IMR-90 (cell line): Measurements from ENCODE around the gene INPP5A. TPM values are rescaled to one million over a fixed set of nuclear protein-coding genes. Genes with fewer than 3 reads are reported as not detected.

Source experiments
- ATAC-seq: fragments of 200-7000 bp; cut with Tn5 transposase; 2 replicates; pipeline ENCODE4 v1.9.1; 2020; ENCODE audit warnings: low read depth, mild to moderate bottlenecking, moderate library complexity
- BruUV-seq: library from RNA; stranded (reverse); fragments of 400-500 nt; replicated peaks from 2 replicates; lab custom pipeline; 2021; lab: Mats Ljungman, UMichigan
- CTCF ChIA-PET: fragments of 300-600 bp; formaldehyde crosslinking; extraction: SDS; loops from one replicate; lab custom pipeline; 2021; ENCODE audit warnings: antibody characterized with exemption; lab: Yijun Ruan, JAX
- POLR2A ChIA-PET: fragments of 300-600 bp; sonication (Branson Sonifier 250); formaldehyde crosslinking; loops from one replicate; lab custom pipeline; 2022; ENCODE audit warnings: antibody characterized with exemption; ENCODE audit not compliant: unreplicated experiment; lab: Charles Lee
- DNase-seq: peaks from one replicate; pipeline ENCODE4 v3.0.0; 2013
- H2AFZ ChIP-seq: replicated peaks from 2 replicates; pipeline ENCODE3; 2013; ENCODE audit warnings: low read length, mild to moderate bottlenecking; ENCODE audit not compliant: poor library complexity
- H2AK5ac ChIP-seq: 2 replicates; pipeline ENCODE4 v1.6.1; 2013; ENCODE audit warnings: low read depth, low read length, inconsistent platforms
- H2AK9ac ChIP-seq: replicated peaks from 2 replicates; pipeline ENCODE3; 2013; ENCODE audit warnings: mild to moderate bottlenecking, low read depth, low read length, moderate library complexity; ENCODE audit not compliant: poor library complexity
- H2BK120ac ChIP-seq: 2 replicates; pipeline ENCODE4 v1.6.1; 2013; ENCODE audit warnings: low read depth, low read length, inconsistent platforms
- H2BK15ac ChIP-seq: 3 replicates; pipeline ENCODE4 v1.6.1; 2013; ENCODE audit warnings: low read depth, low read length, inconsistent platforms
- H2BK20ac ChIP-seq: 2 replicates; pipeline ENCODE4 v1.6.1; 2013; ENCODE audit warnings: low read depth, mild to moderate bottlenecking, inconsistent platforms, low read length, moderate library complexity
- H2BK5ac ChIP-seq: 2 replicates; pipeline ENCODE4 v1.6.1; 2013; ENCODE audit warnings: mild to moderate bottlenecking, low read depth, low read length, inconsistent platforms; ENCODE audit not compliant: poor library complexity, severe bottlenecking
- H3K14ac ChIP-seq: replicated peaks from 2 replicates; pipeline ENCODE4 v1.6.1; 2013; ENCODE audit warnings: low read depth, low read length, inconsistent platforms
- H3K18ac ChIP-seq: 2 replicates; pipeline ENCODE4 v1.6.1; 2013; ENCODE audit warnings: low read depth, low read length, control low read depth
- H3K23ac ChIP-seq: 2 replicates; pipeline ENCODE4 v1.6.1; 2013; ENCODE audit warnings: low read depth, low read length, inconsistent platforms
- H3K27ac ChIP-seq: 2 replicates; pipeline ENCODE4 v1.5.1; 2013; ENCODE audit warnings: mild to moderate bottlenecking, control low read depth, low read length; ENCODE audit not compliant: insufficient read depth
- H3K27me3 ChIP-seq: 2 replicates; pipeline ENCODE4 v1.6.1; 2013; ENCODE audit warnings: low read length; ENCODE audit not compliant: control insufficient read depth, insufficient read depth
- H3K36me3 ChIP-seq: 2 replicates; pipeline ENCODE4 v1.6.1; 2013; ENCODE audit warnings: low read length, mixed read lengths; ENCODE audit not compliant: control insufficient read depth, insufficient read depth
- H3K4ac ChIP-seq: 2 replicates; pipeline ENCODE4 v1.6.1; 2013; ENCODE audit warnings: low read depth, low read length, inconsistent platforms
- H3K4me1 ChIP-seq: 2 replicates; pipeline ENCODE4 v1.6.1; 2013; ENCODE audit warnings: low read length, mixed read lengths; ENCODE audit not compliant: control insufficient read depth, insufficient read depth
- H3K4me2 ChIP-seq: 2 replicates; pipeline ENCODE4 v1.6.1; 2013; ENCODE audit warnings: low read depth, mild to moderate bottlenecking, control low read depth, low read length, moderate library complexity
- H3K4me3 ChIP-seq: 2 replicates; pipeline ENCODE4 v1.5.1; 2013; ENCODE audit warnings: low read depth, mild to moderate bottlenecking, control low read depth, low read length, moderate library complexity; ENCODE audit not compliant: insufficient read depth
- H3K56ac ChIP-seq: 2 replicates; pipeline ENCODE4 v1.6.1; 2013; ENCODE audit warnings: low read length, inconsistent platforms; ENCODE audit not compliant: insufficient read depth; ENCODE audit errors: extremely low read depth
- H3K79me1 ChIP-seq, 2 experiments: 2 replicates each; pipeline ENCODE4 v1.6.1; 2013; ENCODE audit warnings: low read length in 2 of 2, inconsistent platforms in 1 of 2, low read depth in 1 of 2
- H3K9ac ChIP-seq: 2 replicates; pipeline ENCODE4 v1.6.1; 2013; ENCODE audit warnings: low read depth, low read length, control low read depth
- H3K9me1 ChIP-seq: 2 replicates; pipeline ENCODE4 v1.6.1; 2013; ENCODE audit warnings: low read length, inconsistent platforms; ENCODE audit not compliant: insufficient read depth
- H3K9me3 ChIP-seq: 2 replicates; pipeline ENCODE4 v1.6.1; 2013; ENCODE audit warnings: low read length; ENCODE audit not compliant: control insufficient read depth, insufficient read depth
- H4K20me1 ChIP-seq: 2 replicates; pipeline ENCODE4 v1.6.1; 2013; ENCODE audit warnings: low read length, inconsistent platforms; ENCODE audit not compliant: insufficient read depth
- H4K5ac ChIP-seq: 2 replicates; pipeline ENCODE4 v1.6.1; 2013; ENCODE audit warnings: mild to moderate bottlenecking, low read depth, low read length, control low read depth
- H4K8ac ChIP-seq, 2 experiments: 2 replicates each; pipeline ENCODE4 v1.6.1; 2013; ENCODE audit warnings: low read depth in 2 of 2, low read length in 2 of 2, control low read depth in 1 of 2, inconsistent platforms in 1 of 2
- H4K91ac ChIP-seq: 2 replicates; pipeline ENCODE4 v1.6.1; 2013; ENCODE audit warnings: low read depth, low read length, inconsistent platforms; ENCODE audit not compliant: insufficient read depth
- MAZ ChIP-seq: IDR thresholded peaks from 2 replicates; pipeline ENCODE4 v1.6.1; 2012; ENCODE audit warnings: low read depth, mild to moderate bottlenecking, low read length, improper control_type of control experiment, moderate library complexity, borderline replicate concordance
- MXI1 ChIP-seq: IDR thresholded peaks from 2 replicates; pipeline ENCODE4 v1.6.1; 2012; ENCODE audit warnings: low read depth, mild to moderate bottlenecking, low read length, moderate library complexity, borderline replicate concordance
- RAD21 ChIP-seq: IDR thresholded peaks from 2 replicates; pipeline ENCODE4 v1.6.1; 2012; ENCODE audit warnings: low read length, improper control_type of control experiment
- WGBS, 2 experiments: methylation state at CpG; one replicate each; pipeline versions ENCODE4 v1.1.5 to v1.1.7; 2013; ENCODE audit warnings: missing lambda C conversion rate in 2 of 2; ENCODE audit not compliant: insufficient read length in 1 of 2; ENCODE audit errors: extremely low coverage in 2 of 2; 5-methylcytosine and 5-hydroxymethylcytosine counted together
- dilution Hi-C: fragments of 300-500 bp; cut with HindIII; formaldehyde crosslinking; loops from one replicate; pipeline ENCODE4 v1.14.3; 2018; ENCODE audit warnings: low sequenced_read_pairs; ENCODE audit not compliant: unreplicated experiment
- in situ Hi-C: fragments of 300-500 bp; cut with MboI; formaldehyde crosslinking; loops from 3 replicates; pipeline ENCODE4 v1.14.3; 2019; ENCODE audit warnings: low sequenced_read_pairs, inconsistent platforms, mixed read lengths
- intact Hi-C: fragments of 100-400 bp; cut with micrococcal nuclease; formaldehyde crosslinking; loops from 2 replicates; pipeline ENCODE4 v1.10.0; 2022
- polyA plus RNA-seq, 3 experiments: library from polyadenylated mRNA; depleted of rRNA; stranded (reverse); fragments of >200 nt; gene quantifications; 2 replicates each; pipeline ENCODE4 v1.2.3, GENCODE V29; 2012; ENCODE audit warnings: low replicate concordance in 1 of 3
- total RNA-seq: library from RNA; depleted of rRNA; stranded (reverse); fragments of >200 nt; gene quantifications from 2 replicates; pipeline ENCODE4 v1.2.3, GENCODE V29; 2012
- TF ChIP-seq, protein P1 (sequence below): fragments of 150-350 bp; IDR thresholded peaks from 2 replicates; pipeline ENCODE4 v1.6.1; 2017; ENCODE audit warnings: mild to moderate bottlenecking, antibody characterized with exemption, low read length, low read depth
- TF ChIP-seq, protein P2 (sequence below): fragments of 150-350 bp; IDR thresholded peaks from 2 replicates; pipeline ENCODE4 v1.6.1; 2016; ENCODE audit warnings: low read depth, mild to moderate bottlenecking, low read length, moderate library complexity, borderline replicate concordance

INPP5A gene
- total and polyA plus RNA-seq, 2 of the 4 experiments (the other 2 are of a cell fraction) = 21.4 to 36.7 TPM

DNA sequence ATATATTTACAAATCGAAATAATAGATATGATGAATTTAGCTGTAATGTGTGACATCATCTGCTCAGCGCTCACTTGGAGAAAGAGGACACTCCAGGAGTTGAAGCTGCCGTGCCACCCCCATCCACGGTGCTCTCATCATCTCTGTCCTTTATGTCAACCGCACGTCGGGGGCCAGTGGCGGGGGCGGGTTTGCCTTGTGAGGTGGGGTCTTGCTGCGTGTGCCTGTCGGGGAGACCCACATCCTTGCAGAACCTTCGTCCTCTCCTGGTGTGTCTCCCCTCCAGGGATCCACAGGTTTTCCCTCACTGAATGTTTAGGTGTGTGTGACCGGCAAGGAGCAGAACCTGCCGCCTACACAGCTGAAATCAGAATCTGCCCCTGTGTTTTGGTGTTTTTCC, 71.6 kb downstream of the INPP5A start:
- no peak overlapping the region for H2AFZ ChIP-seq
- WGBS, 2 experiments = 100% methylated on average over 2 of the region's 14 CpGs; no CpG with 5 or more reads in 1 of the 2 experiments
- no peaks in the 10 kb centered on the region for H3K9me3 ChIP-seq
- peaks cover 11% of the 10 kb centered on the region; the same call in 1 of the 2 replicates for H3K4me1 ChIP-seq
- no peak overlapping the region for H2BK15ac ChIP-seq
- no peak overlapping the region for H3K18ac ChIP-seq
- no peak overlapping the region for H2BK120ac ChIP-seq
- peaks cover 3% of the 10 kb centered on the region; the same call in 1 of the 2 replicates for H3K9me1 ChIP-seq
- TF ChIP-seq, protein P1, sequence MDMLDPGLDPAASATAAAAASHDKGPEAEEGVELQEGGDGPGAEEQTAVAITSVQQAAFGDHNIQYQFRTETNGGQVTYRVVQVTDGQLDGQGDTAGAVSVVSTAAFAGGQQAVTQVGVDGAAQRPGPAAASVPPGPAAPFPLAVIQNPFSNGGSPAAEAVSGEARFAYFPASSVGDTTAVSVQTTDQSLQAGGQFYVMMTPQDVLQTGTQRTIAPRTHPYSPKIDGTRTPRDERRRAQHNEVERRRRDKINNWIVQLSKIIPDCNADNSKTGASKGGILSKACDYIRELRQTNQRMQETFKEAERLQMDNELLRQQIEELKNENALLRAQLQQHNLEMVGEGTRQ = no peak
- no peak for TF ChIP-seq RAD21
- TF ChIP-seq, protein P2, sequence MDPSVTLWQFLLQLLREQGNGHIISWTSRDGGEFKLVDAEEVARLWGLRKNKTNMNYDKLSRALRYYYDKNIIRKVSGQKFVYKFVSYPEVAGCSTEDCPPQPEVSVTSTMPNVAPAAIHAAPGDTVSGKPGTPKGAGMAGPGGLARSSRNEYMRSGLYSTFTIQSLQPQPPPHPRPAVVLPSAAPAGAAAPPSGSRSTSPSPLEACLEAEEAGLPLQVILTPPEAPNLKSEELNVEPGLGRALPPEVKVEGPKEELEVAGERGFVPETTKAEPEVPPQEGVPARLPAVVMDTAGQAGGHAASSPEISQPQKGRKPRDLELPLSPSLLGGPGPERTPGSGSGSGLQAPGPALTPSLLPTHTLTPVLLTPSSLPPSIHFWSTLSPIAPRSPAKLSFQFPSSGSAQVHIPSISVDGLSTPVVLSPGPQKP = no peak
- no peak for TF ChIP-seq MAZ
- TF ChIP-seq MXI1 = no peak
- dilution Hi-C loops (no loop called here), intact Hi-C loops (no loop called here), in situ Hi-C loops (no loop called here)
- no peak overlapping the region for H2AK5ac ChIP-seq
- H3K79me1 ChIP-seq = peaks cover 16 to 35% of the 10 kb centered on the region in 2 experiments; a peak in 3 of 4 replicates
- no peak overlapping the region for H3K4me2 ChIP-seq
- POLR2A ChIA-PET = no interaction called here
- H3K56ac ChIP-seq = no peak overlapping the region
- no peak overlapping the region for H3K14ac ChIP-seq
- H3K27ac ChIP-seq = no peak overlapping the region
- H3K23ac ChIP-seq = no peak overlapping the region
- no TSS peak for BruUV-seq
- H3K4me3 ChIP-seq = no peak overlapping the region
- no peak overlapping the region for H2BK5ac ChIP-seq
- no peaks in the 10 kb centered on the region for H3K36me3 ChIP-seq
- no peak overlapping the region for H2AK9ac ChIP-seq
- no peak overlapping the region for H4K8ac ChIP-seq
- DNase-seq = no peak
- no peaks in the 10 kb centered on the region for H3K27me3 ChIP-seq
- H4K5ac ChIP-seq = no peak overlapping the region
- H2BK20ac ChIP-seq = no peak overlapping the region
- H4K91ac ChIP-seq = no peak overlapping the region
- no peak overlapping the region for H3K4ac ChIP-seq
- no peak overlapping the region for H3K9ac ChIP-seq
- no peak for ATAC-seq
- peaks cover 72% of the 10 kb centered on the region for H4K20me1 ChIP-seq
- CTCF ChIA-PET = no interaction called here
